ENCODE data around the gene STPG1.

DNA sequence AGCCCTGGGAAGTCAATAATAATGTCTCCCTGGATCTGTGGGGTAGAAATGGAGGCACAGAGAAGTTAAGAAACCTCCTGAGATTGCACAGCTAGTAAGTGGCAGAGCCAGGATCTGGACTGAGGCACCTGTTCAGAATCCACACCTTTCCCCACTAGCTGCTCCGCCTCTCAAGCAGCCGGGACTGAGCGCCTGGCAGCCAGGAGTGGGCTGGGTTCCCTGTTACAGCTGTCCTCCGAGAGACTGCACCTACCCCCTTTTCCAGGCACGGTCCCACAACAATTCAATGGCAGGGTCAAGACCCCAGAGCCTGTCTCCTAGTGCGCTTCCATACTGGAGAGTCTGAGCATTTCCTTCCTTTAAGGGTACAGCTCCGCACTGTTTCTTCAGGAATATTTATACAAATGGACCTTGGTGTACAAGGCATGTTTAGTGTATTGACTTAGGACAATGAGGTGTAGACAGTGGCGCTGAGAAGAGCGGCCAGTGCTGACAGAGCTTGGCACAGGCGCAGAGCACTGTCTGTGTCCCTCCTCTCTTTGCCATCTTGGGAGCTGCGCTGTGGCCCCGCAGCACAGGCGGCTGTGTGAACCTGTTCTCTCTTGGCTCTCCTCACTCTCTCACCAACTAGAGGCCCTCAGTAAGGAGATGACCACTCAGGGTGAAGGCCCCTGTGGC lies 70.0 kb downstream of the STPG1 start:
- TF ChIP-seq, protein P1, sequence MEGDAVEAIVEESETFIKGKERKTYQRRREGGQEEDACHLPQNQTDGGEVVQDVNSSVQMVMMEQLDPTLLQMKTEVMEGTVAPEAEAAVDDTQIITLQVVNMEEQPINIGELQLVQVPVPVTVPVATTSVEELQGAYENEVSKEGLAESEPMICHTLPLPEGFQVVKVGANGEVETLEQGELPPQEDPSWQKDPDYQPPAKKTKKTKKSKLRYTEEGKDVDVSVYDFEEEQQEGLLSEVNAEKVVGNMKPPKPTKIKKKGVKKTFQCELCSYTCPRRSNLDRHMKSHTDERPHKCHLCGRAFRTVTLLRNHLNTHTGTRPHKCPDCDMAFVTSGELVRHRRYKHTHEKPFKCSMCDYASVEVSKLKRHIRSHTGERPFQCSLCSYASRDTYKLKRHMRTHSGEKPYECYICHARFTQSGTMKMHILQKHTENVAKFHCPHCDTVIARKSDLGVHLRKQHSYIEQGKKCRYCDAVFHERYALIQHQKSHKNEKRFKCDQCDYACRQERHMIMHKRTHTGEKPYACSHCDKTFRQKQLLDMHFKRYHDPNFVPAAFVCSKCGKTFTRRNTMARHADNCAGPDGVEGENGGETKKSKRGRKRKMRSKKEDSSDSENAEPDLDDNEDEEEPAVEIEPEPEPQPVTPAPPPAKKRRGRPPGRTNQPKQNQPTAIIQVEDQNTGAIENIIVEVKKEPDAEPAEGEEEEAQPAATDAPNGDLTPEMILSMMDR (IDR thresholded peaks at IDR 0.05) = no peak
- TF ChIP-seq EP300 (IDR thresholded peaks at IDR 0.05) (no peak), POLR2A (IDR thresholded peaks at IDR 0.05) (no peak), POLR2AphosphoS5 (IDR thresholded peaks at IDR 0.05) (no peak)

Measured in stomach (tissue), 4 donors.